GM18951 (cell line): ENCODE results near the gene DEFB113.

Experiments
- POLR2A ChIP-seq: IDR thresholded peaks from 4 replicates; pipeline ENCODE4 v1.6.1; 2011; ENCODE audit warnings: mild to moderate bottlenecking; ENCODE audit not compliant: insufficient read length, insufficient read depth; ENCODE audit errors: extremely low read depth
- in situ Hi-C: fragments of 300-500 bp; cut with MboI; formaldehyde crosslinking; loops from one replicate; pipeline ENCODE4 v1.12.0; 2022; ENCODE audit warnings: low sequenced_read_pairs, mixed read lengths, inconsistent platforms; ENCODE audit not compliant: unreplicated experiment

DEFB113 gene

GRCh38 chr6:49918787-49919186 lies 50.6 kb downstream of the DEFB113 start:
- TF ChIP-seq POLR2A: no peak
- in situ Hi-C loops: no loop called here
